GM12892 (cell line): ENCODE results near the gene ATXN7.

Source experiments
- POLR2A ChIP-seq: IDR thresholded peaks from 2 replicates; pipeline ENCODE4 v1.6.1; 2011; ENCODE audit warnings: low read depth, low read length, control low read depth
- POLR2AphosphoS5 ChIP-seq: IDR thresholded peaks from 2 replicates; pipeline ENCODE4 v1.6.1; 2011; ENCODE audit warnings: low read depth, low read length, control low read depth
- TAF1 ChIP-seq: IDR thresholded peaks from 2 replicates; pipeline ENCODE4 v1.6.1; 2011; ENCODE audit warnings: low read depth, mild to moderate bottlenecking, control low read depth, low read length, borderline replicate concordance

GRCh38 chr3:63842127-63842526, 21.5 kb upstream of the ATXN7 start:
- TF ChIP-seq POLR2AphosphoS5 (no peak), POLR2A (no peak), TAF1 (no peak)
